ENCODE results near the gene EDAR. TPM values are rescaled to one million over a fixed set of nuclear protein-coding genes. Genes with fewer than 3 reads are reported as not detected.

The EDAR gene
- total and polyA plus RNA-seq, 10 of the 15 experiments (the other 5 are each of a cell fraction or from before 2014, with no cell fraction given): 0.04 TPM; not detected in 9

DNA sequence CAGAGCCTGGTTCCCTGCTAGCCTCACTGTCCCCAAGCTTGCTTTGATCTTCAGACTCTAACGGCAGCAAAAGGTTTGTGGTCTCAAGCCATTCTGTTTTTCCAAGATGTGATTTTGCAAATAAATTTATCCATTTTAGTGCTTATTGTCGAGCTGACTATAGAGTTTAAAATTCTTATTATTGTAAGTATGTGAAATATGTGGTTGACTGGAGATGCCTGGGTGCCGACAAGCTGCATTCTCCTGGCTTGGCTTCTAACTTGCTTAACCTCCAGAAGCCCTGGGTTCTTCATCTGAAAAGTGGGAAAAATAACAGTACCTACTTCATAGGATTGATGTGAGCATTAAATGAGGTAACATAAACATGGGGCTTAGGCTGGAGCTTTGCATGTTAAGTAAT, 9.9 kb upstream of the EDAR start:
- intact Hi-C loops (cut with micrococcal nuclease; ENCODE audit: unreplicated experiment) (no loop called here), in situ Hi-C loops (cut with MboI) (no loop called here)
- no peak overlapping the region for H3K9ac ChIP-seq (ENCODE audit: control insufficient read depth, insufficient read depth, low read length)
- no peak for ATAC-seq
- ChIA-PET SMC1A (ENCODE audit: uncharacterized antibody, unreplicated experiment) (no interaction called here), CTCF (no interaction called here), POLR2A (no interaction called here), RAD21 (ENCODE audit: unreplicated experiment) (no interaction called here)
- no peak overlapping the region for H3K27ac ChIP-seq (ENCODE audit: control insufficient read depth, insufficient read depth)
- H3K4me2 ChIP-seq (ENCODE audit: control insufficient read depth, insufficient read depth): no peak overlapping the region
- WGBS (ENCODE audit: insufficient coverage, insufficient replicate concordance, low lambda C conversion rate, missing lambda C conversion rate): 52% methylated on average over 3 of the region's 3 CpGs
- H2AFZ ChIP-seq (ENCODE audit: control insufficient read depth, low read depth, low read length): no peak overlapping the region
- no peaks in the 10 kb centered on the region for H3K36me3 ChIP-seq (ENCODE audit: control insufficient read depth in 2 of 2, insufficient read depth in 2 of 2, low read length in 1 of 2)
- H4K20me1 ChIP-seq (ENCODE audit: control insufficient read depth, insufficient read depth): no peaks in the 10 kb centered on the region; the same call in 1 of the 2 replicates
- H3K9me3 ChIP-seq (replicated peaks; ENCODE audit: control insufficient read depth, insufficient read depth, low read length): no peaks in the 10 kb centered on the region
- BruUV-seq (replicated peaks): no TSS peak
- no peak for DNase-seq (ENCODE audit: low read depth, low spot score)
- no peaks in the 10 kb centered on the region for H3K79me2 ChIP-seq (ENCODE audit: control insufficient read depth, insufficient read depth, low read length)
- H3K4me3 ChIP-seq: no peak overlapping the region
- FAIRE-seq: no peak
- no peaks in the 10 kb centered on the region for H3K4me1 ChIP-seq (ENCODE audit: control insufficient read depth, insufficient read depth, low read length)
- peaks cover 0 to 2% of the 10 kb centered on the region in 2 experiments; a peak in 2 of 4 replicates for H3K27me3 ChIP-seq (replicated peaks in 1 of 2; ENCODE audit: control insufficient read depth in 2 of 2, insufficient read depth in 2 of 2, low read length in 1 of 2)
- TF ChIP-seq TCF7 (IDR thresholded peaks at IDR 0.05; ENCODE audit: borderline replicate concordance) (no peak), EZH2 (IDR thresholded peaks at IDR 0.05; ENCODE audit: borderline replicate concordance, control insufficient read depth, low read depth, low read length) (no peak), ZNF217 (IDR thresholded peaks at IDR 0.05) (no peak), JUNB (IDR thresholded peaks at IDR 0.05) (no peak), TCF3 (IDR thresholded peaks at IDR 0.05; ENCODE audit: borderline replicate concordance, insufficient read depth, low read depth, low read length) (no peak), SUPT20H (IDR thresholded peaks at IDR 0.05; ENCODE audit: borderline replicate concordance, control insufficient read depth, low read depth, low read length) (no peak), HDAC6 (IDR thresholded peaks at IDR 0.05; ENCODE audit: unreplicated experiment) (no peak)

GRCh38 chr2:108994178-108994577, 5.2 kb upstream of the EDAR start:
- DNase-seq (ENCODE audit: low read depth, low spot score): no peak
- ATAC-seq: no peak
- in situ Hi-C loops (cut with MboI): no loop called here
- ChIA-PET SMC1A (ENCODE audit: uncharacterized antibody, unreplicated experiment) (interaction anchor here (1.4 kb wide), 1 partner anchor 11 kb away, joined by 4 read pairs; no protein-coding TSS in a partner anchor), RAD21 (ENCODE audit: unreplicated experiment) (interaction anchor here (0.6 kb wide), 1 partner anchor 172 kb away, joined by 4 read pairs; no protein-coding TSS in a partner anchor), CTCF (no interaction called here), POLR2A (no interaction called here)
- no peaks in the 10 kb centered on the region for H3K9me3 ChIP-seq (replicated peaks; ENCODE audit: control insufficient read depth, insufficient read depth, low read length)
- intact Hi-C loops (cut with micrococcal nuclease; ENCODE audit: unreplicated experiment): no loop called here
- H2AFZ ChIP-seq (ENCODE audit: control insufficient read depth, low read depth, low read length): no peak overlapping the region
- no peaks in the 10 kb centered on the region for H3K36me3 ChIP-seq (ENCODE audit: control insufficient read depth in 2 of 2, insufficient read depth in 2 of 2, low read length in 1 of 2)
- no peak overlapping the region for H3K27ac ChIP-seq (ENCODE audit: control insufficient read depth, insufficient read depth)
- no peak overlapping the region for H3K4me3 ChIP-seq
- no peaks in the 10 kb centered on the region for H3K79me2 ChIP-seq (ENCODE audit: control insufficient read depth, insufficient read depth, low read length)
- no peak overlapping the region for H3K4me2 ChIP-seq (ENCODE audit: control insufficient read depth, insufficient read depth)
- no TSS peak for BruUV-seq (replicated peaks)
- WGBS (ENCODE audit: insufficient coverage, insufficient replicate concordance, low lambda C conversion rate, missing lambda C conversion rate): 22% methylated on average over 6 of the region's 6 CpGs
- H3K9ac ChIP-seq (ENCODE audit: control insufficient read depth, insufficient read depth, low read length): no peak overlapping the region
- no peaks in the 10 kb centered on the region; a peak in 1 of 4 replicates for H3K27me3 ChIP-seq (replicated peaks in 1 of 2; ENCODE audit: control insufficient read depth in 2 of 2, insufficient read depth in 2 of 2, low read length in 1 of 2)
- H4K20me1 ChIP-seq (ENCODE audit: control insufficient read depth, insufficient read depth): no peaks in the 10 kb centered on the region; the same call in 1 of the 2 replicates
- no peak for FAIRE-seq
- no peaks in the 10 kb centered on the region for H3K4me1 ChIP-seq (ENCODE audit: control insufficient read depth, insufficient read depth, low read length)
- TF ChIP-seq PAX8 (IDR thresholded peaks at IDR 0.05) (no peak), TCF7 (IDR thresholded peaks at IDR 0.05; ENCODE audit: borderline replicate concordance) (no peak), TCF3 (IDR thresholded peaks at IDR 0.05; ENCODE audit: borderline replicate concordance, insufficient read depth, low read depth, low read length) (no peak), ZBTB11 (CRISPR knock-in tag; IDR thresholded peaks at IDR 0.05) (no peak), SPI1 (IDR thresholded peaks at IDR 0.05; ENCODE audit: borderline replicate concordance, insufficient read depth, low read depth, low read length) (no peak), BRCA1 (IDR thresholded peaks at IDR 0.05; ENCODE audit: low read depth, low read length) (no peak), BHLHE40 (IDR thresholded peaks at IDR 0.05; ENCODE audit: borderline replicate concordance in 1 of 2, low read depth in 2 of 2, low read length in 1 of 2) (no peak), SIN3A (IDR thresholded peaks at IDR 0.05; ENCODE audit: low read depth, low read length) (no peak)
- TF ChIP-seq, protein P1, sequence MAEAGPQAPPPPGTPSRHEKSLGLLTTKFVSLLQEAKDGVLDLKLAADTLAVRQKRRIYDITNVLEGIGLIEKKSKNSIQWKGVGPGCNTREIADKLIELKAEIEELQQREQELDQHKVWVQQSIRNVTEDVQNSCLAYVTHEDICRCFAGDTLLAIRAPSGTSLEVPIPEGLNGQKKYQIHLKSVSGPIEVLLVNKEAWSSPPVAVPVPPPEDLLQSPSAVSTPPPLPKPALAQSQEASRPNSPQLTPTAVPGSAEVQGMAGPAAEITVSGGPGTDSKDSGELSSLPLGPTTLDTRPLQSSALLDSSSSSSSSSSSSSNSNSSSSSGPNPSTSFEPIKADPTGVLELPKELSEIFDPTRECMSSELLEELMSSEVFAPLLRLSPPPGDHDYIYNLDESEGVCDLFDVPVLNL (IDR thresholded peaks at IDR 0.05; ENCODE audit: low read depth, low read length): no peak
